NCI-H524 treated with DMSO at 0.1 percent for 48 hours (cell line): ENCODE results near the gene JOSD2.

Experiments
- DNase-seq: peaks from one replicate; lab custom pipeline; 2025; lab: John Stamatoyannopoulos, UW

Gene JOSD2, protein sequence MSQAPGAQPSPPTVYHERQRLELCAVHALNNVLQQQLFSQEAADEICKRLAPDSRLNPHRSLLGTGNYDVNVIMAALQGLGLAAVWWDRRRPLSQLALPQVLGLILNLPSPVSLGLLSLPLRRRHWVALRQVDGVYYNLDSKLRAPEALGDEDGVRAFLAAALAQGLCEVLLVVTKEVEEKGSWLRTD

DNA sequence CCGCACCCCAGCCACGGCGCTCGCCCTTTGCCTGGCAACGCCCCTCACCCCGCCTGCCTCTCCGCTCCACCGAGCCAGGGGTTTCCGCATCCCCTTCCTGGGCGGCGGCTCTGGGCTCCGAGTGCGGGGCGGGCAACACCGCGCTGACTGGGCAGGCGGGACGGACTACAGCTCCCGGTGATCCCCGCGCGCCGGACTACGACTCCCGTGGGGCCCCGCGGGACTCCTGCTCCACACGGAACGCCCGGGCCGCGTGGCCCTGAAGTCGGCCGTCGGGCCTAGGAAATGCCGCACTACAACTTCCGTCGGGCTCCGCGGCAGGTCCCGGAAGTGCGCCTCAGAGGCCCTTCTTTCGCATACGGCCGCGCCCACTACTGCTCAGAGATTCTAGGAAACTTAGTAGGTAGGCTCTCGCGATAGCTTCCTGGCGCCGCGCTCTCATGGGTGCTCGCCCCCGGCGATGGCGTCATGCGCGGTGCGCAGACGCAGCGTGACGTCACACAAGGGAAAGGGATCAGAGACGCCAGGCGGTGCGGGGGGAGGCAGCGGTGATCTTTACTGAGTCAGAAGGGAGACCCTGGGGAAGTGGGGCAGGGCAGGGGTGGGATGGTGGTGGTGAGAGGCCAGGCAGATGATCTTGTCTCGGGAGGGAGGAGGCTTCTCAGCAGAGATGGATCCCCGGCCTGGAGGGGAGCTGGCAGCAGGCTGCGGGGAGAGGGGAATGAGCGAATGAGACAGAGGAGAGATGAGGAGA, at the start of gene JOSD2:
TSS of gene JOSD2 (minus strand) at position 123 of the 754 bp plus-strand sequence. CDS start 760 bp downstream, outside the sequence.
- DNase-seq: peak; percentile 86

DNA sequence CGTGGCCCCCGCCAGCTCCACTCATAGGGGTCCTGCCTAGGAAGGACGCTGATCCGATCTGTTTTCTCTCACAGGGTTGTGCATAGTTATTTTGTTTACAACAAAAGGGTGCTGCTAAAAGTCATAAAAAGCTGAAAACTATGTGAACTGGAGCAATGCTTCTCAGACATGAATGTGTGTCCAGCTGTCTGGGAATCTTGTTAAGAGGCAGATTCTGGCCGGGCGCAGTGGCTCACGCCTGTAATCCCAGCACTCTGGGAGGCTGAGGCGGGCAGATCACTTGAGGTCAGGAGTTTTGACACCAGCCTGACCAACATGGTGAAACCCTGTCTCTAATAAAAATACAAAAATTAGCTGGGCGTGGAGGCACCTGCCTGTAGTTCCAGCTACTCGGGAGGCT, 48.6 kb upstream of the JOSD2 start:
- no peak for DNase-seq

DNA sequence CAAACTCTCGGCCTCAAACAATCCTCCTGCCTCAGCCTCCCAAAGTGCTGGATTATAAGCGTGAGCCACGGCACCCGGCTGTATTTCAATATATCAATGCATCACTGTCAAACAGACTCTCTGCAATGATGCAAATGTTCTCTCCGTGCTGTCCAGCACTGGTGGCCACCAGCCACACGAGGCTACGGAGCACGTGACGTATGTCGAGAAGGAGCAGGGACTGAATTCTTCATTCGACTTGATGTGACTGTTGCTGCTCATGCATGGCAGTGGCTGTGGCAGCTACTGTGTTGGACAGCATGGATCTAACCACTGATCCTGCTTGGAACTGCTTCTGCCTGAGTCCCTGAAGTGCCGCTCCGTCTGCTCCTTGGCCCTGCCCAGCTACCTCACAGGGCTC, 47.5 kb upstream of the JOSD2 start:
- no peak for DNase-seq

DNA sequence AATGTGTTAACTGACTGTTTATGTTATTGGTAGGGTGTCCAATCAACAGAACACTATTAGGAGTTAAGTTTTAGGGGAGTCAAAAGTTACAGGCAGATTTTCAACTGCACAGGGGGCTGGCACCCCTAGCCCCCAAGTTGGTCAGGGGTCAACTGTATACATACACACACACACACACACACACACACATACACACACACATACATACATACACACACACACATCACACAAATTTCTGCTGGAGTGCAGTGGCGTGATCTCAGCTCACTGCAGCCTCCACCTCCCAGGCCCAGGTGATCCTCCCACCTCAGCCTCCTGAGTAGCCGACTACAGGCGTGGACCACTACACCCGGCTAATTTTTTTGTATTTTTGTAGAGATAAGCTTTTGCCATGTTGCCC, 47.0 kb upstream of the JOSD2 start:
- no peak for DNase-seq

DNA sequence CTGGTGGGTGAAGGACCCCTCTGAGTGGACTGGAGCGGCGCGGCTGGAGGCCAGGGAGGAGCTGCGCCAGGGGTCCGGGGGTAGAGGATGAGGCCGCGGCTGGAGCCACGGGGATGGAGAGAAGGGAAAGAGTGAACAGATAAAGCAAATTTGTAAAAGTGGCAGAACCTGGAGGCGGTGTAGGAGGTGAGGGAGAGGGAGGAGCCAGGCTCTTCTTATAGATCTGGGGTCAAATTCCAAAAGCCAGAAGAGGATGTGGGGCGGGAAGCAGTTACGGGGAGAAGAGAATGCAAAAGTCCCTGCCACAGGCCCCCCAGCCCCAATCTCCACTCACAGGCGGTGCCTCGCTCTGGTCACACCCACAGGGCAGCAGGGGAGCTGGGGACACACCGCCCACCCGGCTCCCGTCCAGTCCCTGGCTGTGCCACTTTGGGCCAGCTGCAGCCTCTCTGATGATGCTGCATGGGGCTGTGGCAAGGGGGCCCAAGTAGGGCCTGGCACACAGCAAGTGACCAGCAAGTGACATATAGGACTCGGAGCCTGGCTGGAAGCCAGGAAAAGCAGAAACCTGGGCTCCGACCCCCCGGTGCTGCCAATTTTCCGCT, 46.1 kb upstream of the JOSD2 start:
- DNase-seq: no peak

DNA sequence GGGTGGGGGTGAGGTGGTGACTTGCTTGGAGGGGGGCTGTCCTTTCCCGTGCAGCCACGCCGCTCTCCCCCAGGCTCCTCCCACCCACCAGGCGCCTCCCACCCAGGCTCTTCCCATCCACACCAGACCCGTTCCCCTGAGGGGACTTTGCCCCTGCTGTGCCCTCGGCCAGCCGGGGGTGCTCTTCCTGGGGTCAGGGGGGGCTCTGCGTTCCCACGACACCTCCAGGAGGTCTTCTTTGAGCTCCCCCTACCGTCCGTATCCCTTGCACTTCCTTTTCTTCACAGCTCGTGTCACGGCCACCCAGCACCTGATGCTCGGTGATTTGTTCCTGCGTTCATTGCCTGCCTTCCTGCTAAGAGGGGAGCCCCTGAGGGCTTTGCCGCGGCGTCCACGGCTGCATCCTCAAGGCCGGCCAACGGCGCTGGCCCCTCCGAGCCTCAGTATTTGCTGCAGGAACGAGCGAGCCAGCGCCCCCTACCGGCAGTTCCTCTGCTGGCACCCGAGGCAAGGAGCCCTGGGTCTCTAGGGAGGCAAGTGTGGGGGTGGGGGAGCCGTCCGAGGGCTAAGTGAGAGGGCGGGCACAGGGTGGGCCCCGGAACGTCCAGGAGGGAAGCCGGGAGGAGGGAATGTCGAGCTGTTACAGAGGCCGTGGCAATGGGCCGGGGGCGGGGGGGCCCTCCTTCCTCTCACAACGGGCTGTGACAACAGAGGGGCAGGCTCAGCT, 45.5 kb upstream of the JOSD2 start:
- DNase-seq: no peak

DNA sequence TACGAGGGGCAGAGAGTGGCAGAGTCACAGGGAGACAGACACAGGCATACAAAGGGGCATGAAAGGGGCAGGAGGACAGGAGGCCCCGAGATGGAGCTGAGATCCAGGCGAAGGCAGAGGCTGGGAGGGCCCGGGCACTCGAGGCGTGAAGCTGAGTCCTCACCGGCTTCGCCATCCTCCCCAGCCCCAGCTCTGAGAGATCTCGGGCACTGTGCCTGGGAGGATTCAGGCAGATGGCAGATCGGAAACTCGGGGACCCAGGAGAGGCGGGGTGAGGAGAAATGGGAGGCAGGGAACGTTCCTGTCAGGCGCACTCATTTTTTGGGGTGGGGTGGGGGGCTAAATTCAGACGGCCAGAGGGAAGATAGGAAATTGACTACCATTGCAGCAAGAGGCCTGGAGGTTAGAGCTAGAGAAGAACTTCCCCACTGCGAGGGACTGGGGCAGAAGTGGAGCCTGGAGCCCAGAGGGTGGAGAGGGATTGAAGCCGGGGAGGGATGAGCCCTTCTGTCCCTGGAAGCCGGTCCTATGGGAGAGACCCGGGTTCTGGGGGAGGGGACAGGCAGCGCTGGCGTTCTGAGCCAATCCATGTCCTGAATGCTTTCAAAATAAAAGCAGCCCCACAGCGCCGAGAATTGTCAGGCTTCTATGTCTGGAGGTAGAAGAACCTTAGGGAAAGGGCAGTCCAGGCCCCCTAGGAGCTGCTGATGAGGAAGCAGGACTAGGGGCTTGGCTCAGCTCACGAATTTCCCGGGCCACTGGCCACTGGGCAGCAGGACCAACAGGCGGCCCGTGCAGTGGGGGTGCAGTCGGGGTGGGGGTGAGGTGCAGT, 44.7 kb upstream of the JOSD2 start:
- no peak for DNase-seq

DNA sequence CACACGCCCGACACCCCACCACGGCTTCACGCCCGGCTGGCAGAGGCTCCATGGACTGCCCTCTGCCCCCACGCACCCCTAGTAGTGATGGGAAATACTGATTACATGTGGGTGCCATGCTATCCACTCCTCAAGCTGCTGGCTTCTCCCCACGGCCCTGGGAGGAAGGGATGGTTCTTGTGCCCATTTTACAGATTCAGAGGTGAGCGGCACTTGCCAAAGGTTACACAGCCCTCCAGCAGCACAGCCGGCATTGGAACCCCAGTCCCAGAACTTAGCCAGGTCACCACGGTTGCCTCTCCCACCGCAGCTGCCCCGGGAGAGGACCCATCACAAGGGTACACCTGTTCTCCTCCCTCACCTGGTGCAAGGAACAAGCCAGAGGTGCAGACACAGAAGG, 44.0 kb upstream of the JOSD2 start:
- no peak for DNase-seq

DNA sequence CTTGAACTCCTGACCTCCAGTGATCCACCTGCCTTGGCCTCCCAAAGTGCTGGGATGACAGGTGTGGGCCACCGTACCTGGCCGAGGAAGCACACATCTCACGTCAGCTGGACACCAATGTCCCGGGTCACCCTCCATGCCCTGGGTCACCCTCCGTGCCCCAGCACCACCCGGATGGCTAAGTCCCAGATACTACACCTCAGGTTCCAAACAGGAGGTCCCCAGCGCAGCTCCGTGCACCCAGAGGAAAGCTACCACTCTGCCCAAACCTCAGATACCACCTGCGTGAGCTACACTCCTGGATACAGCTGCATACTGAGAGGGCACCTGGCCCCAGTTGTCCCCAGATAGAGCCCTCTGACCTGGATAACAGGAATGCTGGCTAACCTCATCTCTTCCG, 43.2 kb upstream of the JOSD2 start:
- DNase-seq: no peak

DNA sequence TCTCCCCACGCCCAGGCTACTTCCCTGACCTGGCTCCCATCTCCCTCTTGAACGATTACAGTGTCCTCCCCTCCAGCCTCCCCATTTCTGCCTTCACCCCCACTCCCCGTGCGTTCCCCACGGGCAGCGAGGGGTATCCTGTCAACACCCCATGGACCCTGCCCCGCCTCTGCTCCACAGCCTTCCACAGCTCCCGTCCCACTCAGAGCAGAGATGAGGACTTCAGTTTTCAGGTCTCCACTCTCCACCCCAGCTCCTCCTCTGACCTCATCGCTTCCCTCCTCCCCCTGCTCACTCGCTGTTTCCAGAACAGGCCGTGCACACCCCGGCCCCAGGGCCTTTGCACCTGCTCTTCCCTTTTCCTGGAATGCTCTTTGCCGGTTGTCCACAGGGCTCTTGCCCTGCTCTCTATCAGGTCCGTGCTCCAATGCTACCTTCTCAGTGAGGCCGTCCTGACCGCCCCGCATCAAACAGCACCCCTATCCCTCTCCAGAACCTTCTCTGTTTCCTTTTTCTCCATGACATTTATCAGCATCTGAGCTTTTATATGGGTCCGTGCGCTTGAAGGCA, 42.2 kb upstream of the JOSD2 start:
- no peak for DNase-seq

DNA sequence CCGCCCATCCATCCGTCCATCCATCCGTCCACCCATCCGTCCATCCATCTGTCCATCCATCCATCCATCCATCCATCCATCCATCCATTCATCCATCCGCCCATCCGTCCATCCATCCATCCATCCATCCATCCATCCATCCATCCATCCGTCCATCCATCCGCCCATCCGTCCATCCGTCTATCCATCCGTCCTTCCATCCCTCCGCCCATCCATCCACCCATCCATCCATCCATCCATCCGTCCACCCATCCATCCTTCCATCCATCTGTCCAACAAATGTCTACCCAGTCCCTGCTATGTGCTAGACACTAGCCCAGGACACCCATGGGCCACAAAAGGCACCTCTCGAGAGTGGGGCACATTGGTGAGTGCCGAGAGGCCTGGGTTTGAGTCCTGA, 41.5 kb upstream of the JOSD2 start:
- DNase-seq: no peak

DNA sequence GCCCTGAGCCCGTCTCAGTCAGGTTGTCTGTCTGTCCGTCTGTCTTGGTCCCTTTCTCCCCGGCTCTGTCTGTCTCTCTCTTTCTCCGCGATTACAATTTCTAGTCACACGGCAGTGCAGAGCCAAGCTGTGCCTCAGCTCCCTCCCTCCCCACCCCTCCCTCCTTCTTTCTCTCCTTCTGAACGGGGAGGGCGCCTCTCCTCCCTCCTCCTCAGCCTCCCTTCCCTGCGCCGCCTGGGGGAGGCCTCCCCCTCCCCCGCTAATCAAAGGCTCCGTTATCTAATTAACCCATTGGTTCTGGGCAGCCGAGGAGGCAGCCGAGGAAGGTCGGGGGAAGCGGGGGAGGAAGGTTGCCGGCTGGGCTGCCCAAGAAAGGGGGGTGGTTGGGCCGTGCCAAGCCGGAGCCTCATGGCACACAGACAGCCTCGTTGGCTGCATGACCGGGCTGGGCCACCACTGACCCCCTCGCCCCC, 40.8 kb upstream of the JOSD2 start:
- DNase-seq: no peak

DNA sequence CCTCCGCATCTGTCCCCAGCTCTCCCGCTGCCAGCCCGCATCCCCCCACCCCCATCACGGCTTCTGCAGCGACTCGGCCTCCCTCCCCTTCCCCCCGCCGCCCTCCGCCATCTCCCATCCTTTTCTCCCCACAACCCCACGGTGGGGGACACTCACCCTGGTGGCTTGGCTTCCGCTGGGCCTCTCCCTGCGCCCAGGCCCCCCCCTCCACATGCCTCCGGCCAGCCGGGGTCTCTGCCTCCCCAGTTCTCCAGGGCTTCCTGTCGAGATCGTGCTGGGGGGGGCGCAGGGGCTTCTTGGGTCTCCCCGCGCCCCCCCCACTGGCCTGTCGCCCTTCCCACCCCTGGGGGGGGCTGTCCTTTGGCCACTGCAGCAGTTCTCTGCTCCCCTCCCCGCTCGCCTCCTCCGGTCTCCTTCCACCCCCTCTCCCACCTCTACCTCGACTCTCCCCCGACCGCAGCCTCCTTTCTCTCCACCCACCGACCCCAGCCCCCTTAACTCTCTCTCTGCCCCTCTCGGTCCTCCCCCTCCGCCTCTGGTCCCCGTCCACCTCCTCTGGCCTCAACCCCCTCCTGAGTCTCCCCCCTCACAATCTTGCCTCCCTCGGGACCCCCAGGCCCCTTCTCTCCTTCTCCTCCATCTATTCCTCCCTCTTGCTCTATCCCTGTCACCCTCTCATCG, 40.2 kb upstream of the JOSD2 start:
- no peak for DNase-seq

DNA sequence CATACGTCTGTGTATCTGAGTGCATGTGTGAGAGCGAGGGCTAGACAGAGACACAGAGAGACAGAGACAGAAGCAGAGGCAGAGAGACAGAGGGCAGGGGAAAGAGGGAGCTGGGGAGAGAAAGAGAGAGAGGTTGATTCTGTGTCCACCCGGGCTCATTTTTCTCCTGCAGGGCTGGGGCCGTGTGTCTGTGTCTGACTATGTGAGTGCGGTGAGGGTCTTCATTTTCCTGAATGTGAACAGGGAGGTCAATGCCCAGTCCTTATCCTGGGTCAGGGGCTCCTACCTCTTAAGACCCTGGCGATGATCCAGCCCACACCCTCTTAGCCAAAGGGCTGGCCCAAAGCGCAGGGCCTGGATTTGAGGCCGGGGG, 39.6 kb upstream of the JOSD2 start:
- no peak for DNase-seq

DNA sequence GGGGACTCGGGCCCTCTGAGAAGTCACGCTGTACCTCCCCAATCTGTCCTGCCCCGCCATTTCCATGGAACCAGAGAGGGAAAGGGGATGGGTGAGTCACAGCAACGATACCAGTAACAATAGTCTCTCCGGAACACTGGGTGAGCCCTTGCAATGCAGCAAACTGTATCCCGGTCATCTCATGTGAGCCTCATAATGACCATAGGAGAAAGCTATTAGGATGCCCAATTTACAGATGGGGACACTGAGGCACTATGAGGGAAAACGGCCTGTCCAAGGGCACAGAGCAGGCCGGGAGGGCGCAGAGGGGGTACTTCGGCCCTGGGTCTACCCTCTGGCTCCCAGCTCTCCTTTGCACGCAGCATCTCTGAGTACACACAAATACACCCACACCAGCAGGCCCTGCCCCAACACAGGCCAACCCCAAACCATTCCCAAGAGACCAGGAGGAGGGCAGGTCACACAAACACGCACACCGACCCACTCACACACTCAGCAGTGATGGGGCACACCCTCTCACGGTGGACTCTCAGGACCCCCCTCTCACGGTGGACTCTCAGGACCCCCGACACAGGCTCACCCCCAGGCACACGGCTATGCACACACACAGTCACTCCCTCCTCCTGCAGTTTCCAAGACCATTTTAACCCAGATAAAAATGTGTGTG, 39.1 kb upstream of the JOSD2 start:
- DNase-seq: no peak

DNA sequence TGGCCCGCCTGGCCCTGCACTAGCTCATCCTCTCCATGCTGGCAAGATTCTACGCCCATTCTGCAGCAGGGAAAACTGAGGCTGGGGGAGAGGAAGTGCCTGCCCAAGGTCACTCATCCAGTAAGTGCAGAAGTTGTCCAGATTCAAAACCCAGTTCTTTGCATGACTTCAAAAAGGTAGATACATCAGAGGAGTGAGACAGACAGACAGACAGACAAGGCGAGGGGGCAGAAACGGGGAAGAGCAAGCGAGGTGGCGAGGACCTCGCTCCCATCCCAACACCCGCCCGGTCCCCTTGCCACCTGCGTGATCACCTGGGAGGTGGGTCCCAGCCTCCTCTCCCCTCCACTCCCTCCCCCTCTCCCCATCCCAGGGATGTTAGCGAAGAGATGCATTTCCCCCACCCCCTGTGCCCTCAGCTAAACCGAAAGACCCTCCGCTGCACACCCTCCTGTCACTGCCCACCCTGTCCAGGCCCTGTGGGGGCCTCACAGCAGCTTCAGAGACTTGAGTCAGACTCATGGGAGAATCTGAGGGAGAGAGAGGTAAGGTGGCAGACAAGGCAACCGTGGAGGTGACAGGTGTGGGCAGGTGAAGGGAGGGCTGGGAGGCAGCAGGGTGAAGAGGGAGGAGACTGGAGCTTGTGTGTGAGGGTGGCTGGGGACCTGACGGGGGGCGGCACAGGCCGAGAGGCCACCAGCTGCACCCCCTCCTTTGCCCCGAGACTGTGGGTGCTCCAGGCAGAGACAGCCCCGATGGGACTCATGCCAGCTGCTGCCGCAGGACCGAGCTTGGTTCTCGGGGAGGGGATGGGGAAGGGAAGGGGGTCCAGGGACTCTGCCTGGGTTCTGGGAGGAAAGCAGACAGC, 38.3 kb upstream of the JOSD2 start:
- no peak for DNase-seq

DNA sequence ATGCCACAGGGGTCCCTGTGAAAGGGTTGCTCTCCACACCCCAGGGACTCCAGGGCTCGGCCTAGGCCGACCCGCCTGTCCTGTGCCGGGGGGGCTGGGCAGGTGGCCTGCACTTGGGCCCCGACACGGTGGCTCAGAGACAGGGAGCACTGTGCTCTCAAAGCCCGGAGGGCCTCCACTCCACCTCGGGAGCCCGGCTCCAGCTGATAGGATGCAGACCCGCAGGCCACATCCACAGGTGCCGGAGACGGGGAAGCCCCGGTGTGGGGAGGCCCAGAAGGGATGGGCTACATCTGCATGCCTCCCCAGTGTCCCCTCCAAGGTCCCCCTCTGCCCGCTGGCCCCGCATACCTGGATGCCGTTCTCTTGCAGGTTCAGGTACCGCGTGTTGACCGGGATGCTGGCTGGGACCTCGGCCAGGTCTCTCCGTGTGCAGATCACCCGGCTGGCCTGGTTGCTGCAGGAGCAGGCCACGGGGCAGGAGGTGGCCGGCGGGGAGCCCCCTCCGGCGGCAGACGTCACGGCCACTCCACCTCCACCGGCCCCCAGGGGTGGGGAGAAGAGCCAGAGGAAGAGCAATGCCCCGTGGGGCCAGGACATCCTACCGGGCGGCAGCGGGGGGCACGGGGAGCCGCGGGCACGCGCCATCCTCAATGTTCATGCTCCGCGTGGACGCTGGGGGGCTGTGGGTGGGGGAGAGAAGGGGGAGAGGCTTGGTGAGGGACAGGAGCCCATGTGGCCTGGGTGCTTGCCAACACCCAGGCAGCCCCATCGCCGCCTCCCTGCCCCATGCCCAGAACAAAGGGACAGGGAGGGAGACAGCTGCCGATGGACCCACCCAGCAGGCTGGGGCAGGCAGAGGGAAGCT, 37.4 kb upstream of the JOSD2 start:
- no peak for DNase-seq
